Stomach (tissue), 9 donors: ENCODE measurements around the gene IL17REL. TPM values are rescaled to one million over a fixed set of nuclear protein-coding genes. Genes with fewer than 3 reads are reported as not detected.

Experiments used
- DNase-seq, 2 donors: peaks; one replicate each; pipeline versions ENCODE4 v3.0.0 to v3.0.0-alpha.2; 2013 to 2019
- H3K27ac ChIP-seq, 5 donors: fragments of 200-600 bp in 4 of 5; sonication (generic) in 4 of 5; one replicate each; pipeline ENCODE4 v1.5.1; 2013 to 2019; ENCODE audit warnings: mild to moderate bottlenecking in 1 of 5, moderate library complexity in 1 of 5
- H3K27me3 ChIP-seq, 3 donors: fragments of 200-600 bp; sonication (generic); one replicate each; pipeline ENCODE4 v1.5.1; 2017 to 2019; ENCODE audit warnings: mixed run types in 1 of 3
- H3K36me3 ChIP-seq, 4 donors: fragments of 200-600 bp; sonication (generic); 1 replicate in 3 of 4; 2 replicates in 1 of 4; pipeline ENCODE4 v1.5.1; 2016 to 2019
- H3K4me1 ChIP-seq, 4 donors: fragments of 200-600 bp; sonication (generic); one replicate each; pipeline ENCODE4 v1.5.1; 2016 to 2019
- H3K4me3 ChIP-seq, 4 donors: fragments of 200-600 bp; sonication (generic) in 3 of 4; one replicate each; pipeline ENCODE4 v1.5.1; 2016 to 2019; ENCODE audit warnings: mild to moderate bottlenecking in 1 of 4
- H3K9me3 ChIP-seq, 4 donors: fragments of 200-600 bp; sonication (generic); one replicate each; pipeline ENCODE4 v1.5.1; 2016 to 2019
- EP300 ChIP-seq: sonication (generic); formaldehyde crosslinking; IDR thresholded peaks from one replicate; pipeline ENCODE4 v1.6.1; 2017; ENCODE audit warnings: antibody characterized with exemption
- POLR2A ChIP-seq, 4 donors: fragments of 450-650 bp; IDR thresholded peaks; one replicate each; pipeline ENCODE4 v1.6.1; 2016; ENCODE audit warnings: antibody characterized with exemption in 4 of 4, control low read depth in 2 of 4, mild to moderate bottlenecking in 1 of 4, moderate library complexity in 1 of 4
- POLR2AphosphoS5 ChIP-seq, 3 donors: sonication (generic); formaldehyde crosslinking; IDR thresholded peaks; one replicate each; pipeline ENCODE4 v1.6.1; 2016; ENCODE audit warnings: antibody characterized with exemption in 3 of 3
- WGBS, 5 donors: extraction: QIAGEN DNeasy Blood & Tissue Kit in 3 of 5; methylation state at CpG; one replicate each; pipeline versions ENCODE4 v1.1.5 to v1.1.7; 2013 to 2018; 5-methylcytosine and 5-hydroxymethylcytosine counted together
- intact Hi-C: fragments of 100-400 bp; cut with DNase I; formaldehyde crosslinking; loops from one replicate; pipeline ENCODE4 v1.15.1; 2023; ENCODE audit warnings: low total_unique reads
- polyA plus RNA-seq, 3 donors: library from polyadenylated mRNA; stranded (reverse); fragments of 200-250 nt; gene quantifications; one replicate each; pipeline ENCODE4 v1.2.3, GENCODE V29; 2013
- total RNA-seq, 5 donors: library from RNA; depleted of rRNA; stranded (reverse); fragments of >200 nt; gene quantifications; one replicate each; pipeline versions ENCODE4 v1.1.0 to v1.2.3, GENCODE V29; 2014 to 2016
- TF ChIP-seq, protein P1 (sequence below), 7 experiments: fragments of 450-650 bp in 4 of 7; fragments of 200-600 bp in 3 of 7; sonication (generic) in 3 of 7; IDR thresholded peaks; one replicate each; pipeline ENCODE4 v1.5.1; 2016 to 2019; ENCODE audit warnings: antibody characterized with exemption in 7 of 7, control low read depth in 2 of 7, mild to moderate bottlenecking in 1 of 7
- donor health status: healthy with polysubstance abuse.
- donor health status: Bipolar disorder and iron deficiency.
- donor health status: healthy.

IL17REL gene
- total and polyA plus RNA-seq, 8 donors = 0.03 to 1.2 (median 0.89) TPM; not detected in 4

DNA sequence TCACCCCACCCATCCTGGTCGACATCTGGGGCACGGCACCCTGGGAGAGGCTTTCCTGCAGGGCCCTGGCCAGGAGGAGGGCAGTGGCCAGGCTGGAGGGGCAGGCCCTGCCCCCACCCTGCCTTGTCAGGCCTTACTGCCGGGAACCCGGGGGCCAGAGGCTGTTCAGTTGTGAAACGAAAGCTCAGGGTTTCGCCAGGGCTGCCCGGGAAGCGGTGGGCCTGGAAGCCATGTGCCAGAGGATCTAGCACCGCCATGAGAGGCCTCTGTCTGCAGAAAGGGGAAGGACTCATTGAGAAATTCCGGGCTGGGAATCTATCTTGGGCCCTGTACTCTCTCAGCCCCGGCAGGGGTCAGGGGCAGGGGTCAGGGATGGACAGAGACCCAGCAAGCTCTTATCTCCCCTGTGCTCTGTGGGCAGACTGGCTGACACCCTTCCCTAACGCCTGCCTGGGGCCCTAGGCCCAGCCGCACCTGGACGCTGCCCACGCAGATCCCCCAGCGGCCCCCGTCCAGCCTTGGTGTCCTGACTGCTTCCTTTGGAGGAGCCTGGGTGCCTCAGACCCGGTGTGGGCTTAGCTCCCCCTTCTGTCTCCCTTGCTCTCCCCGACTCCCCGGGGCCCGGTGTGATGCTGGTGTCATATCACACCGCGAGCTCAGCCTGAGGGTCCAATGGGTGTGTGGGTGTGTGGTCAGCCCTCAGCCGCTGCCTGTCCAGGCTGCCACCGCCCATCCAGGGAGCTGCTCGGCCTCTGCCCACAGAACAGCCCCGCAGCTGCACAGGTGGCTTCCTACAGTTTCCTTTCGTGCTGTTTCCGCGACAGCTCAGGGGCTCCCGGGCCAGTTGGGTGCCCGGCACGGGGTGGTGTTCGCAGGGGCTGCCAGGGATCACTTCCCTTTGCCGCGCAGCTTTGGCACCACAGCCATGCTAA is 45.5 kb downstream of the IL17REL start:
- H3K9me3 ChIP-seq = no peaks in the 10 kb centered on the region
- peak; percentile 59 to 78 for DNase-seq
- intact Hi-C loops = no loop called here
- peak overlapping the region; percentile 94 to 98 (median 98) for H3K27ac ChIP-seq
- peaks cover 83 to 96% (median 94%) of the 10 kb centered on the region in 4 donors for H3K4me1 ChIP-seq
- TF ChIP-seq EP300 (no peak), POLR2AphosphoS5 (IDR thresholded peaks at IDR 0.05) (peak in 2 of 3 donors; percentile 38 to 39)
- H3K4me3 ChIP-seq = peak overlapping the region; percentile 5 to 99 (median 19)
- peaks cover 0 to 6% (median 0%) of the 10 kb centered on the region in 3 donors for H3K27me3 ChIP-seq
- WGBS, 5 donors = 16 to 33% (median 23%) methylated on average over 20 to 36 of the region's 36 CpGs
- H3K36me3 ChIP-seq = peaks cover 29 to 35% (median 33%) of the 10 kb centered on the region in 4 donors

DNA sequence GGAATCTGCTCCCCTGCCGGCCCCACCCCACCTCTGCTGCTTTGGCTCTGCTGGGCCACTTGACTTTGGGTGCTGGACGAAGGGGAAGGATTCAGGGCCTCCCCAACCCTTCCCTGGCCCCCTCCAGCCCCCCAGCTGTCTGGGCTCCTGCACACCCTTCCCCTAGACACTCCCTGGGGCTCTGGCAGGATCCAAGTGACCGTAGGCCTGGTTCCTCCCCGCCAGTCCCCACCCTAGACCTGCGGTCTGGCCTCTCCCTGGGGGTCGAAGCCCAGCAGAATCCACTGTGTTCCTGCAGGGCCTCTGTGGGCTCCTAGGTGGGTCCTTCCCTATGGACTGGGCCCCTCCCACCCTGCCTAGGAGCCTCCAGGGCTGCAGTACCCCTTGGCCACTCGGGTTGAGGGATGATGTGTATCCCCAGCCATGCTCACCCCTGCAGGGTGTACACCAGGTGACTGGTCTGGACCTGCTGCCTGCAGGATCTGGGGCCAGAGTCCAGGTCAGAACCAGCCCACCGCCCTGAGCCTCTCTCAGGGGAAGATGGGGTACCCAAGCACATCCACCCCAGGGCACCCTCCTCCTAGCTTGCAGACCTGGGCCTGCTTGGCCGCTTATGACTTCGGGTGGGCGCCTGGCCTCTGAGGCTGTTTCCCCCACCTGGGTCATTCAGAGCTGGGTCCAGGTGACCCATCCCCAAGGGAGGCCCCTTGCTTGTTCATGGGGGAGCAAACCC is 46.4 kb downstream of the IL17REL start:
- peak; percentile 39 to 47 for DNase-seq
- intact Hi-C loops = no loop called here
- Histone ChIP-seq H3K27ac (peak overlapping the region; percentile 94 to 98 (median 98)), H3K9me3 (no peaks in the 10 kb centered on the region), H3K27me3 (no peaks in the 10 kb centered on the region), H3K4me3 (peak overlapping the region in 3 of 4 donors; percentile 5 to 99 (median 88)), H3K4me1 (peaks cover 74 to 88% (median 86%) of the 10 kb centered on the region in 4 donors), H3K36me3 (peaks cover 35 to 43% (median 38%) of the 10 kb centered on the region in 4 donors)
- peak in 1 of 3 donors; percentile 54 for TF ChIP-seq POLR2AphosphoS5 (IDR thresholded peaks at IDR 0.05)
- TF ChIP-seq POLR2A (IDR thresholded peaks at IDR 0.05) = no peak
- 56 to 73% (median 60%) methylated on average over 7 to 11 of the region's 11 CpGs for WGBS, 5 donors

DNA sequence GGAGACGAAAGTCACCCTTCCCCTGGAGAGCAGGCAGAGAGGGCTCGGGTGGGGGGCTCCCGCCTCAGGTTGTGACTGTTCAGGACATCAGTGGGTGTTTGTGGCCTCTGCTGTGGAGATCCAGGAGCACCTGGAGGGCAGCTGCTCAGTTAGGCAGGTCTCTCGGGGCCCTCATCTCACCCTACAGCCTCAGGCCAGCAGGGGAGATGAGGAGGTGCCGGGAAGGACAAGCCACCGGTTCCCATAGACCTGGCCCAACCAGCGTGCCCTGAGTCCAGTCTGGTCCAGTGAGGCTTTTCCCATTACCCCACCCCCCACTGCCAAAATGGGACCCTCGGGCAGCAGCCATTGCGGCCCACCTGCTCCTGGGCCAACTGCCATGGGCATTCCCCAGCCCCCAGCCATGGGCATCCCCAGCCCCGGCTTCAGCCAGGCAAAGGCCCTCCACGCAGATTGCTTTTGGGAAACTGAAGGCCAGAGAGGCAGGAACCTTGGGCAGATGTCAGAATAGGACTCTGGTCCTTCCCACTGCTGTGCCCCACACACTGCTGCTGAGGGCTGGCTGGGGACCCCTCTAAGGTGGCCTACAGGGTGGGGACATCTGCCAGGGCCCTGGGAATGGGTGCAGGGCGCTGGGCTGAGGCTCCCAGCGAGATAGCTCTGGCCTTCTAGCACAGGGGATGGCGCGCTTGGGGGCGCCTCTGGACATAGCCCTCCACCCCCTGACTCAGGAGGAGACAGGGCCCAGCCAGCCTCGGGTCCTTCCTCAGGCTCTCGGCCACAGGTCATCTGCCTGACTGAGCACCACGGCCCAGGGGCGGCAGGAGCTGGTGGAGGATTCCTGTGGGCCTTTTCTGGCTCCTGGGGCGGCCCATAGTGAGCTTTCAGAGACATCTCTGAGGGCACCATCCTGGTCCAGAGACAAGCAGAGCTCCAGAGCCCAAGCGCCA is 47.2 kb downstream of the IL17REL start:
- Histone ChIP-seq H3K9me3 (no peaks in the 10 kb centered on the region), H3K27ac (peak overlapping the region; percentile 94 to 98 (median 98)), H3K27me3 (no peaks in the 10 kb centered on the region), H3K36me3 (peaks cover 35 to 43% (median 39%) of the 10 kb centered on the region in 4 donors), H3K4me3 (peak overlapping the region; percentile 81 to 99 (median 88)), H3K4me1 (peaks cover 69 to 79% (median 78%) of the 10 kb centered on the region in 4 donors)
- WGBS, 5 donors = 52 to 78% (median 64%) methylated on average over 10 to 22 of the region's 22 CpGs
- intact Hi-C loops = no loop called here
- peak; percentile 18 to 31 for DNase-seq
- no peak for TF ChIP-seq EP300
- TF ChIP-seq POLR2AphosphoS5 (IDR thresholded peaks at IDR 0.05) = no peak
- TF ChIP-seq, protein P1, sequence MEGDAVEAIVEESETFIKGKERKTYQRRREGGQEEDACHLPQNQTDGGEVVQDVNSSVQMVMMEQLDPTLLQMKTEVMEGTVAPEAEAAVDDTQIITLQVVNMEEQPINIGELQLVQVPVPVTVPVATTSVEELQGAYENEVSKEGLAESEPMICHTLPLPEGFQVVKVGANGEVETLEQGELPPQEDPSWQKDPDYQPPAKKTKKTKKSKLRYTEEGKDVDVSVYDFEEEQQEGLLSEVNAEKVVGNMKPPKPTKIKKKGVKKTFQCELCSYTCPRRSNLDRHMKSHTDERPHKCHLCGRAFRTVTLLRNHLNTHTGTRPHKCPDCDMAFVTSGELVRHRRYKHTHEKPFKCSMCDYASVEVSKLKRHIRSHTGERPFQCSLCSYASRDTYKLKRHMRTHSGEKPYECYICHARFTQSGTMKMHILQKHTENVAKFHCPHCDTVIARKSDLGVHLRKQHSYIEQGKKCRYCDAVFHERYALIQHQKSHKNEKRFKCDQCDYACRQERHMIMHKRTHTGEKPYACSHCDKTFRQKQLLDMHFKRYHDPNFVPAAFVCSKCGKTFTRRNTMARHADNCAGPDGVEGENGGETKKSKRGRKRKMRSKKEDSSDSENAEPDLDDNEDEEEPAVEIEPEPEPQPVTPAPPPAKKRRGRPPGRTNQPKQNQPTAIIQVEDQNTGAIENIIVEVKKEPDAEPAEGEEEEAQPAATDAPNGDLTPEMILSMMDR (IDR thresholded peaks at IDR 0.05) = no peak
- no peak for TF ChIP-seq POLR2A (IDR thresholded peaks at IDR 0.05)

DNA sequence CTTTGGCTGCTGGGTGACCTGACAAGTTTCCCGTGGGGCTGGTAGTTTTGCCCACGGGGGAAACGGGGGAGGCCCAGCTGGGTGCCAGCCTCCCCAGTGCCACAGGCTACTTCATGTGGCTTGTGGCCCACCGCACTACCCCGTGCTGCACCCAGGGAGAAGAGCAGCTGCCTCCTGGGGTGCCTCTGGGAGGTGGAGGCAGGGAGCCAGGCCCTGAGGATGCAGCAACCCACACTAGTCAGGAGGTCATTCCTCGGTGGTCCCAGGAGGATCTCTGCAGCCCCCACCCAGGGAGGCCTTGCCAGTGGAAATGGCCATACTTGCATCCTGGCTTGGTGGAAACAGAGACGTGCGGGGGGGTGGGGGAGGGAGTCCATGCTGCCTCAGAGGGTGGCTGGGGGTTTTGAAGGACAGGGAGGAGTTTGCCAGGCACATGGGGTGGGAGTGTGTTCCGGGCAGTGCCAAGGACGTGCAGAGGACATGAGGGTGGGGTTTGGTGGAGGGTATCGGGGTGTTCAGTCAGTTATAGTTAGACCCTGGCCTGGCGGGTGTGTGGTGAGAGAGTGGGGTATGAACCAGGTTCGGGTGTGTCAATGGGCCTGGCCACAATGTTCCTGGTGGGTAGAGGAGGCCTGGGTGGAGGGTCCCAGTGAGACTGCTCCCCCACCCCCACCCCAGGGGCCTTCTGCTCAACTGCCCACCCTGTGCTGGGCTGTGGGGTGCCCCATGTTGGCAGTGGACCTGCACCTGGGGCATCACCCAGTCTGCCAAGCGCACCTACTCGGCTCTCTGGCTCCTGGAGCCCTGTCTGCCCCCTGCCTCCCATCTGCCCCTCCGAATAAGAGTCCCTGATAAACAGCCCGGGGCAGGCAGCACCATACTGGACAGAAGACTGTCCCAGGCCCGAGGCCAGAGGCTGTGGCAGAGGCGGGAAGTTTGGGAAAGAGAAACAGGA is 48.2 kb downstream of the IL17REL start:
- WGBS, 5 donors = 43 to 56% (median 51%) methylated on average over 15 to 19 of the region's 19 CpGs
- Histone ChIP-seq H3K27me3 (no peaks in the 10 kb centered on the region), H3K36me3 (peaks cover 35 to 43% (median 39%) of the 10 kb centered on the region in 4 donors), H3K4me1 (peaks cover 66 to 77% (median 76%) of the 10 kb centered on the region in 4 donors), H3K27ac (peak overlapping the region; percentile 94 to 98 (median 98)), H3K4me3 (peak overlapping the region; percentile 81 to 99 (median 88)), H3K9me3 (no peaks in the 10 kb centered on the region)
- peak in 2 of 3 donors; percentile 2 to 34 for TF ChIP-seq POLR2AphosphoS5 (IDR thresholded peaks at IDR 0.05)
- TF ChIP-seq, protein P1 (IDR thresholded peaks at IDR 0.05) = no peak
- intact Hi-C loops = no loop called here
- peak; percentile 28 to 47 for DNase-seq
